GM18498 (cell line): ENCODE results near the gene ALG9.
"Not testable (repeated sequence)": the region's sequence is repeated elsewhere in the genome, so short reads cannot be mapped to it uniquely, and the experiment has no call there.

Source experiments
- ATAC-seq: cut with Tn5 transposase; IDR thresholded peaks from one replicate; pipeline ENCODE4 v1.9.1; 2021; ENCODE audit warnings: mild to moderate bottlenecking, moderate library complexity; ENCODE audit not compliant: unreplicated experiment

ALG9 gene

GRCh38 chr11:111870886-111871692 lies at the start of gene ALG9:
Gene ALG9 (minus strand): TSS chr11:111871581. CDS start chr11:111871482, 99 bp downstream.
- ATAC-seq: peak; percentile 96

GRCh38 chr11:111920908-111921307 lies 49.5 kb upstream of the ALG9 start:
- ATAC-seq: no peak

- no peak for ATAC-seq
Observed at GRCh38 chr11:111918390-111919256, 47.2 kb upstream of the ALG9 start, which contains the start of gene C11orf52. Gene C11orf52 (plus strand): TSS chr11:111918913. CDS start chr11:111918973, 60 bp downstream.

- ATAC-seq: no peak
Observed at GRCh38 chr11:111917788-111918187, 46.4 kb upstream of the ALG9 start.

GRCh38 chr11:111917312-111917711 lies 45.9 kb upstream of the ALG9 start:
- ATAC-seq: no peak

GRCh38 chr11:111916768-111917167 lies 45.4 kb upstream of the ALG9 start:
- ATAC-seq: no peak

GRCh38 chr11:111913997-111914396 lies 42.6 kb upstream of the ALG9 start:
- no peak for ATAC-seq

- no peak for ATAC-seq
Observed at GRCh38 chr11:111913031-111913861, 41.9 kb upstream of the ALG9 start.

GRCh38 chr11:111912535-111912934 lies 41.2 kb upstream of the ALG9 start, which contains the start of gene HSPB2:
Gene HSPB2 (plus strand): TSS chr11:111912734. CDS start chr11:111912830, 96 bp downstream.
- ATAC-seq: no peak

GRCh38 chr11:111911563-111912401 lies 40.4 kb upstream of the ALG9 start, which contains the start of gene CRYAB:
Gene CRYAB (minus strand): TSS chr11:111911770. CDS start chr11:111911724, 46 bp downstream.
- no peak for ATAC-seq

GRCh38 chr11:111910676-111911562 lies 39.5 kb upstream of the ALG9 start:
- ATAC-seq: no peak

GRCh38 chr11:111909378-111909777 lies 38.0 kb upstream of the ALG9 start:
- no peak for ATAC-seq

- no peak for ATAC-seq
Observed at GRCh38 chr11:111908639-111909305, 37.4 kb upstream of the ALG9 start.

- no peak for ATAC-seq
Observed at GRCh38 chr11:111906680-111907079, 35.3 kb upstream of the ALG9 start.

GRCh38 chr11:111905411-111905810 lies 34.0 kb upstream of the ALG9 start:
- ATAC-seq: no peak

- no peak for ATAC-seq
Observed at GRCh38 chr11:111886844-111887243, 15.5 kb upstream of the ALG9 start.

- no peak for ATAC-seq
Observed at GRCh38 chr11:111886032-111886431, 14.7 kb upstream of the ALG9 start.

GRCh38 chr11:111885053-111885452 lies 13.7 kb upstream of the ALG9 start:
- not testable (repeated sequence) for ATAC-seq
